Measurements from ENCODE around the gene SPAG16.

GRCh38 chr2:213923543-213923942 is 639.3 kb downstream of the SPAG16 start:
- TF ChIP-seq, protein P1, sequence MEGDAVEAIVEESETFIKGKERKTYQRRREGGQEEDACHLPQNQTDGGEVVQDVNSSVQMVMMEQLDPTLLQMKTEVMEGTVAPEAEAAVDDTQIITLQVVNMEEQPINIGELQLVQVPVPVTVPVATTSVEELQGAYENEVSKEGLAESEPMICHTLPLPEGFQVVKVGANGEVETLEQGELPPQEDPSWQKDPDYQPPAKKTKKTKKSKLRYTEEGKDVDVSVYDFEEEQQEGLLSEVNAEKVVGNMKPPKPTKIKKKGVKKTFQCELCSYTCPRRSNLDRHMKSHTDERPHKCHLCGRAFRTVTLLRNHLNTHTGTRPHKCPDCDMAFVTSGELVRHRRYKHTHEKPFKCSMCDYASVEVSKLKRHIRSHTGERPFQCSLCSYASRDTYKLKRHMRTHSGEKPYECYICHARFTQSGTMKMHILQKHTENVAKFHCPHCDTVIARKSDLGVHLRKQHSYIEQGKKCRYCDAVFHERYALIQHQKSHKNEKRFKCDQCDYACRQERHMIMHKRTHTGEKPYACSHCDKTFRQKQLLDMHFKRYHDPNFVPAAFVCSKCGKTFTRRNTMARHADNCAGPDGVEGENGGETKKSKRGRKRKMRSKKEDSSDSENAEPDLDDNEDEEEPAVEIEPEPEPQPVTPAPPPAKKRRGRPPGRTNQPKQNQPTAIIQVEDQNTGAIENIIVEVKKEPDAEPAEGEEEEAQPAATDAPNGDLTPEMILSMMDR (IDR thresholded peaks at IDR 0.05) = no peak
- no peak for TF ChIP-seq POLR2A (IDR thresholded peaks at IDR 0.05)
